ENCODE results near the gene TGM2.

- TF ChIP-seq RBM22 (IDR thresholded peaks at IDR 0.05; ENCODE audit: low read depth, low read length, poor library complexity, severe bottlenecking) (no peak), ZNF3 (CRISPR knock-in tag; IDR thresholded peaks at IDR 0.05) (no peak), POLR2A (conservative IDR thresholded peaks at IDR 0.05) (no peak), FOXJ3 (CRISPR knock-in tag; IDR thresholded peaks at IDR 0.05) (no peak), ESRRA (IDR thresholded peaks at IDR 0.05; ENCODE audit: borderline replicate concordance, low read depth) (no peak), CTCF (IDR thresholded peaks at IDR 0.05 in 2 of 3, conservative IDR thresholded peaks at IDR 0.05 in 1 of 3; ENCODE audit: insufficient read depth in 2 of 3, low read depth in 1 of 3, low read length in 3 of 3) (peak in 2 of 3 experiments; percentile 19 to 81; a peak in 3 of 6 replicates), TAF1 (IDR thresholded peaks at IDR 0.05; ENCODE audit: control insufficient read depth, extremely low read depth, insufficient read depth, low read length, severe bottlenecking) (no peak)
Observed at GRCh38 chr20:38106461-38106860, 58.6 kb downstream of the TGM2 start.
